ENCODE data around the gene LRRC58. TPM values are rescaled to one million over a fixed set of nuclear protein-coding genes. Genes with fewer than 3 reads are reported as not detected.
"Not testable (repeated sequence)": the region's sequence is repeated elsewhere in the genome, so short reads cannot be mapped to it uniquely, and the experiment has no call there.

The LRRC58 gene
- total RNA-seq, 1 donor from 2014 or later, result 14.3 TPM

- DNase-seq (ENCODE audit: low read depth) (no peak), FAIRE-seq (no peak)
- TF ChIP-seq CTCF (IDR thresholded peaks at IDR 0.05; ENCODE audit: insufficient read depth, low read depth, low read length), result no peak
- TF ChIP-seq EZH2 (IDR thresholded peaks at IDR 0.05; ENCODE audit: insufficient read depth, low read length), result no peak
- Mint-ChIP-seq H3K9me3 (ENCODE audit: unreplicated experiment) (no peaks in the 10 kb centered on the region), H3K27ac (ENCODE audit: unreplicated experiment) (no peak overlapping the region), H3K4me3 (ENCODE audit: unreplicated experiment) (no peak overlapping the region), H3K27me3 (ENCODE audit: low read depth, unreplicated experiment) (peaks cover 4% of the 10 kb centered on the region), H3K36me3 (ENCODE audit: low read depth, unreplicated experiment) (no peaks in the 10 kb centered on the region), H3K4me1 (ENCODE audit: low read depth, unreplicated experiment) (no peaks in the 10 kb centered on the region)
- no peaks in the 10 kb centered on the region for H3K9me3 ChIP-seq (ENCODE audit: insufficient read depth, low read depth, low read length)
- no peak overlapping the region for H3K27ac ChIP-seq (ENCODE audit: low read depth, low read length)
- H4K20me1 ChIP-seq (ENCODE audit: insufficient read depth, low read length), result no peaks in the 10 kb centered on the region
- no peak overlapping the region for H2AFZ ChIP-seq (ENCODE audit: low read depth, low read length)
- H3K27me3 ChIP-seq (ENCODE audit: insufficient read depth, low read length), result no peaks in the 10 kb centered on the region
- H3K36me3 ChIP-seq (ENCODE audit: insufficient read depth, low read length), result no peaks in the 10 kb centered on the region
- H3K9ac ChIP-seq (ENCODE audit: low read length), result no peak overlapping the region
- H3K4me2 ChIP-seq (ENCODE audit: low read length), result no peak overlapping the region
- no peaks in the 10 kb centered on the region for H3K4me1 ChIP-seq (ENCODE audit: insufficient read depth, low read length)
- no peaks in the 10 kb centered on the region for H3K79me2 ChIP-seq (ENCODE audit: insufficient read depth, low read length)
- H3K4me3 ChIP-seq (ENCODE audit: insufficient read depth, low read depth, low read length), result no peak overlapping the region
Measured at GRCh38 chr3:120300971-120301370, 48.2 kb downstream of the LRRC58 start.

- no peaks in the 10 kb centered on the region for H3K4me1 Mint-ChIP-seq (ENCODE audit: low read depth, unreplicated experiment)
- no peak for FAIRE-seq
- Histone ChIP-seq H3K4me2 (ENCODE audit: low read length) (no peak overlapping the region), H4K20me1 (ENCODE audit: insufficient read depth, low read length) (no peaks in the 10 kb centered on the region), H3K79me2 (ENCODE audit: insufficient read depth, low read length) (no peaks in the 10 kb centered on the region), H3K4me1 (ENCODE audit: insufficient read depth, low read length) (no peaks in the 10 kb centered on the region), H3K27ac (ENCODE audit: low read depth, low read length) (no peak overlapping the region), H3K27me3 (ENCODE audit: insufficient read depth, low read length) (no peaks in the 10 kb centered on the region), H3K9me3 (ENCODE audit: insufficient read depth, low read depth, low read length) (no peaks in the 10 kb centered on the region), H3K9ac (ENCODE audit: low read length) (no peak overlapping the region), H3K36me3 (ENCODE audit: insufficient read depth, low read length) (no peaks in the 10 kb centered on the region), H3K4me3 (ENCODE audit: insufficient read depth, low read depth, low read length) (no peak overlapping the region), H2AFZ (ENCODE audit: low read depth, low read length) (no peak overlapping the region)
- no peak for TF ChIP-seq EZH2 (IDR thresholded peaks at IDR 0.05; ENCODE audit: insufficient read depth, low read length)
- TF ChIP-seq CTCF (IDR thresholded peaks at IDR 0.05; ENCODE audit: insufficient read depth, low read depth, low read length), result no peak
- peaks cover 6% of the 10 kb centered on the region for H3K27me3 Mint-ChIP-seq (ENCODE audit: low read depth, unreplicated experiment)
- no peaks in the 10 kb centered on the region for H3K36me3 Mint-ChIP-seq (ENCODE audit: low read depth, unreplicated experiment)
- H3K9me3 Mint-ChIP-seq (ENCODE audit: unreplicated experiment), result peaks cover 2% of the 10 kb centered on the region
- DNase-seq (ENCODE audit: low read depth), result no peak
- H3K4me3 Mint-ChIP-seq (ENCODE audit: unreplicated experiment), result no peak overlapping the region
- H3K27ac Mint-ChIP-seq (ENCODE audit: unreplicated experiment), result no peak overlapping the region
Measured at GRCh38 chr3:120299403-120299802, 49.8 kb downstream of the LRRC58 start.

- FAIRE-seq (no peak), DNase-seq (ENCODE audit: low read depth) (no peak)
- H3K9ac ChIP-seq (ENCODE audit: low read length), result no peak overlapping the region
- no peak overlapping the region for H3K4me3 ChIP-seq (ENCODE audit: insufficient read depth, low read depth, low read length)
- no peaks in the 10 kb centered on the region for H3K36me3 ChIP-seq (ENCODE audit: insufficient read depth, low read length)
- no peak overlapping the region for H2AFZ ChIP-seq (ENCODE audit: low read depth, low read length)
- Mint-ChIP-seq H3K27ac (ENCODE audit: unreplicated experiment) (no peak overlapping the region), H3K4me1 (ENCODE audit: low read depth, unreplicated experiment) (no peaks in the 10 kb centered on the region), H3K36me3 (ENCODE audit: low read depth, unreplicated experiment) (no peaks in the 10 kb centered on the region), H3K4me3 (ENCODE audit: unreplicated experiment) (no peak overlapping the region), H3K9me3 (ENCODE audit: unreplicated experiment) (peaks cover 4% of the 10 kb centered on the region), H3K27me3 (ENCODE audit: low read depth, unreplicated experiment) (peaks cover 6% of the 10 kb centered on the region)
- H3K27ac ChIP-seq (ENCODE audit: low read depth, low read length), result no peak overlapping the region
- H3K79me2 ChIP-seq (ENCODE audit: insufficient read depth, low read length), result no peaks in the 10 kb centered on the region
- no peak overlapping the region for H3K4me2 ChIP-seq (ENCODE audit: low read length)
- no peaks in the 10 kb centered on the region for H4K20me1 ChIP-seq (ENCODE audit: insufficient read depth, low read length)
- H3K27me3 ChIP-seq (ENCODE audit: insufficient read depth, low read length), result no peaks in the 10 kb centered on the region
- TF ChIP-seq EZH2 (IDR thresholded peaks at IDR 0.05; ENCODE audit: insufficient read depth, low read length) (no peak), CTCF (IDR thresholded peaks at IDR 0.05; ENCODE audit: insufficient read depth, low read depth, low read length) (no peak)
- no peaks in the 10 kb centered on the region for H3K9me3 ChIP-seq (ENCODE audit: insufficient read depth, low read depth, low read length)
- H3K4me1 ChIP-seq (ENCODE audit: insufficient read depth, low read length), result no peaks in the 10 kb centered on the region
Measured at GRCh38 chr3:120298996-120299395, 50.2 kb downstream of the LRRC58 start.

GRCh38 chr3:120291552-120291951, 57.6 kb downstream of the LRRC58 start:
- not testable (repeated sequence) for H3K9ac ChIP-seq (ENCODE audit: low read length); H3K36me3 Mint-ChIP-seq (ENCODE audit: low read depth, unreplicated experiment); H3K79me2 ChIP-seq (ENCODE audit: insufficient read depth, low read length); FAIRE-seq; H3K27me3 ChIP-seq (ENCODE audit: insufficient read depth, low read length); H3K4me3 Mint-ChIP-seq (ENCODE audit: unreplicated experiment); H3K4me1 Mint-ChIP-seq (ENCODE audit: low read depth, unreplicated experiment); H2AFZ ChIP-seq (ENCODE audit: low read depth, low read length); H4K20me1 ChIP-seq (ENCODE audit: insufficient read depth, low read length); H3K9me3 ChIP-seq (ENCODE audit: insufficient read depth, low read depth, low read length); H3K4me3 ChIP-seq (ENCODE audit: insufficient read depth, low read depth, low read length); H3K4me2 ChIP-seq (ENCODE audit: low read length); H3K27ac Mint-ChIP-seq (ENCODE audit: unreplicated experiment); H3K4me1 ChIP-seq (ENCODE audit: insufficient read depth, low read length); H3K27ac ChIP-seq (ENCODE audit: low read depth, low read length); H3K36me3 ChIP-seq (ENCODE audit: insufficient read depth, low read length)
- H3K27me3 Mint-ChIP-seq (ENCODE audit: low read depth, unreplicated experiment), result peaks cover 12% of the 10 kb centered on the region
- peaks cover 31% of the 10 kb centered on the region for H3K9me3 Mint-ChIP-seq (ENCODE audit: unreplicated experiment)
- DNase-seq (ENCODE audit: low read depth), result peak; percentile 20
